PC-9 (cell line): ENCODE data around the gene SLC6A15.

Experiments
- EZH2 ChIP-seq: fragments of 200-600 bp; sonication (generic); IDR thresholded peaks from 2 replicates; pipeline ENCODE4 v1.8.0; 2017; ENCODE audit warnings: antibody characterized with exemption, low read depth
- TF ChIP-seq, protein P1 (sequence below): fragments of 200-600 bp; sonication (generic); conservative IDR thresholded peaks from 2 replicates; pipeline ENCODE4 v1.6.1; 2017; ENCODE audit warnings: mixed run types, antibody characterized with exemption, mild to moderate bottlenecking, moderate library complexity

DNA sequence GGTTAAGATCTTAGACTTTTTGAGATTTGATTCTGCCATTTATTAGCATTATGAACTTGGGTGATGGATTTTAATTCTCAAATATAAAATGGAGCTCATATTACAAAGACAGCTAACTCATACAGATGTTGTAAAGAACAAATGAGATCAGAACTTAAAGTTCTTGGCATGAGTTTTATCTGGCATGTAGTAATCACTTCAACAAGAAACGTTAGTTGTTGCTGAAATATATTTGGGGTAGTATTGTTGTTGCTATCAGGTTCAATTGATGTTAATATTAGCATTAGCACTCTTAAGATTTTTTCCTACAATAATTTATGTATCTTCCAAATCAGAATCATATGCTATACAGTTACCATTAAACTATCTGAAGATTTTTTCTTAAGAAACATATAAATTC, 71.0 kb downstream of the SLC6A15 start:
- no peak for TF ChIP-seq EZH2
- TF ChIP-seq, protein P1, sequence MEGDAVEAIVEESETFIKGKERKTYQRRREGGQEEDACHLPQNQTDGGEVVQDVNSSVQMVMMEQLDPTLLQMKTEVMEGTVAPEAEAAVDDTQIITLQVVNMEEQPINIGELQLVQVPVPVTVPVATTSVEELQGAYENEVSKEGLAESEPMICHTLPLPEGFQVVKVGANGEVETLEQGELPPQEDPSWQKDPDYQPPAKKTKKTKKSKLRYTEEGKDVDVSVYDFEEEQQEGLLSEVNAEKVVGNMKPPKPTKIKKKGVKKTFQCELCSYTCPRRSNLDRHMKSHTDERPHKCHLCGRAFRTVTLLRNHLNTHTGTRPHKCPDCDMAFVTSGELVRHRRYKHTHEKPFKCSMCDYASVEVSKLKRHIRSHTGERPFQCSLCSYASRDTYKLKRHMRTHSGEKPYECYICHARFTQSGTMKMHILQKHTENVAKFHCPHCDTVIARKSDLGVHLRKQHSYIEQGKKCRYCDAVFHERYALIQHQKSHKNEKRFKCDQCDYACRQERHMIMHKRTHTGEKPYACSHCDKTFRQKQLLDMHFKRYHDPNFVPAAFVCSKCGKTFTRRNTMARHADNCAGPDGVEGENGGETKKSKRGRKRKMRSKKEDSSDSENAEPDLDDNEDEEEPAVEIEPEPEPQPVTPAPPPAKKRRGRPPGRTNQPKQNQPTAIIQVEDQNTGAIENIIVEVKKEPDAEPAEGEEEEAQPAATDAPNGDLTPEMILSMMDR: no peak
